Esophagus muscularis mucosa (tissue), 4 donors: ENCODE data around the gene MEIS2.

Experiments used
- CTCF ChIP-seq, 3 experiments: fragments of 200-600 bp in 2 of 3; fragments of 450-650 bp in 1 of 3; sonication (generic) in 2 of 3; IDR thresholded peaks; one replicate each; pipeline ENCODE4 v1.5.1; 2017 to 2019; ENCODE audit warnings: antibody characterized with exemption in 3 of 3, mild to moderate bottlenecking in 2 of 3, moderate library complexity in 1 of 3
- EP300 ChIP-seq: sonication (generic); formaldehyde crosslinking; IDR thresholded peaks from one replicate; pipeline ENCODE4 v1.6.1; 2017; ENCODE audit warnings: antibody characterized with exemption
- POLR2A ChIP-seq: fragments of 450-650 bp; IDR thresholded peaks from one replicate; pipeline ENCODE4 v1.6.1; 2017; ENCODE audit warnings: antibody characterized with exemption, moderate library complexity, mild to moderate bottlenecking, low read depth
- POLR2AphosphoS5 ChIP-seq, 2 donors: sonication (generic); formaldehyde crosslinking; IDR thresholded peaks; one replicate each; pipeline ENCODE4 v1.6.1; 2017; ENCODE audit warnings: antibody characterized with exemption in 2 of 2

GRCh38 chr15:36903195-36903594, 197.2 kb downstream of the MEIS2 start:
- TF ChIP-seq POLR2A (no peak), CTCF (IDR thresholded peaks at IDR 0.05) (no peak), EP300 (no peak), POLR2AphosphoS5 (IDR thresholded peaks at IDR 0.05) (no peak)
